ENCODE measurements around the gene FRMD5.

DNA sequence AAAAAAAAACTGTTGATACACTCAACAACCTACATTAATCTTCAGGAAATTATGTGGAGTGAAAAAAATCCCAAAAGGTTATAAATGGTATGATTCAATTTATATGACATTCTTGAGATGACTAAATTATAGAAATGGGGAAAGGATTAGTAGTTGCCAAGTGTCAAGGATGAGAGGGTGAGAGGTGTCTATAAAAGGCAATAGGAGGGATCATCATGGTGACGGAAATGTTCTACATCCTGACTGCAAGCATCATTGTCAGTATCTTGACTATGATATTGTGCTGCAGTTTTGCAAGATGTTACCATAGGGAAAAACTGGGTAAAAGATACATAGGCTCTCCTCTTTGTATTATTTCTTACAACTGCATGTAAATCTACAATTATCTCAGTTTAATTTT lies 125.6 kb downstream of the FRMD5 start:
- TF ChIP-seq, protein P1, sequence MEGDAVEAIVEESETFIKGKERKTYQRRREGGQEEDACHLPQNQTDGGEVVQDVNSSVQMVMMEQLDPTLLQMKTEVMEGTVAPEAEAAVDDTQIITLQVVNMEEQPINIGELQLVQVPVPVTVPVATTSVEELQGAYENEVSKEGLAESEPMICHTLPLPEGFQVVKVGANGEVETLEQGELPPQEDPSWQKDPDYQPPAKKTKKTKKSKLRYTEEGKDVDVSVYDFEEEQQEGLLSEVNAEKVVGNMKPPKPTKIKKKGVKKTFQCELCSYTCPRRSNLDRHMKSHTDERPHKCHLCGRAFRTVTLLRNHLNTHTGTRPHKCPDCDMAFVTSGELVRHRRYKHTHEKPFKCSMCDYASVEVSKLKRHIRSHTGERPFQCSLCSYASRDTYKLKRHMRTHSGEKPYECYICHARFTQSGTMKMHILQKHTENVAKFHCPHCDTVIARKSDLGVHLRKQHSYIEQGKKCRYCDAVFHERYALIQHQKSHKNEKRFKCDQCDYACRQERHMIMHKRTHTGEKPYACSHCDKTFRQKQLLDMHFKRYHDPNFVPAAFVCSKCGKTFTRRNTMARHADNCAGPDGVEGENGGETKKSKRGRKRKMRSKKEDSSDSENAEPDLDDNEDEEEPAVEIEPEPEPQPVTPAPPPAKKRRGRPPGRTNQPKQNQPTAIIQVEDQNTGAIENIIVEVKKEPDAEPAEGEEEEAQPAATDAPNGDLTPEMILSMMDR (IDR thresholded peaks at IDR 0.05; ENCODE audit: borderline replicate concordance, extremely low read depth, low read length, poor library complexity, severe bottlenecking) = no peak
- no peak for TF ChIP-seq EZH2 (IDR thresholded peaks at IDR 0.05; ENCODE audit: borderline replicate concordance, low read depth, low read length, severe bottlenecking)
